Measurements from ENCODE around the gene MRC1.

Gene MRC1

DNA sequence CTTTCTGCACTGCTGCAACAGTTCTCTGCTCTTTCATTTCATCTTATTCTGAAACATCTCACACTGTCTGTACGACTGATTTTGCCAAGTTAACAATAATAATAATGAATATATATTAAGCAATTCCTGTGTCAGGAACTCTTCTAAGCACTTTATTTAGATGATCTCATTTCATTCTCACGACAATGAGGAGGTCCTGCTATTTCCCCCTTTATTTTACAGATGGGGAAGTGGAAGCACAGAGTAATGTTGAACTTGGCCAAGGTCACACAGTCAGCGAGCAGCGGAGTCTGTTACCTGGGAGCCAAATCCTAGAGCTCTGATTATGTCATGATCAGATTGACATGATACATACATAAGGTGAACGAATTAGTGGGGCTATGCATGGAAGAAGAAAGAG lies 5.8 kb downstream of the MRC1 start:
- H3K4me3 Mint-ChIP-seq: no peak overlapping the region
- H3K27me3 Mint-ChIP-seq: peaks cover 14% of the 10 kb centered on the region
- H3K27ac Mint-ChIP-seq: no peak overlapping the region

DNA sequence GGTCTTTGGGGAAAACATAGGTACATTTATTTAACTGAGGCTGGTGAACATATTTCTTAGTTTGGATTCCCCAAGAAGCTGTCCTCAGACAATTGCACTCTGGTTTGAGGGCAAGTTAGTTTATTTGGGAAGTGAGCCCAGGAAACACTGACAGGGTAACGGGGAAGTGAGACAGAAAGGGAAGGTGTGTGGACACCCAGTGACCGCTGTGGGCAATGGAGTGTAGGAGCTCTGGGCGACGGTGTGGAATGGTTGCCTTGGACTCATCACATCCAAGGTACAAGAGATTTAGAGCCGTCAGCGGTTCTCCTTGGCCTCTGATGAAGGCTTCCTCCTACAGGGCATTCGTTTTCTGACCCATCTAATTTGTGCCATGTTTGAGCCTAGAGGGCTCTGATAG lies 7.1 kb downstream of the MRC1 start:
- H3K4me1 Mint-ChIP-seq (ENCODE audit: low read depth): no peaks in the 10 kb centered on the region
- H3K27me3 Mint-ChIP-seq: peaks cover 5% of the 10 kb centered on the region
- H3K9me3 Mint-ChIP-seq: no peaks in the 10 kb centered on the region
- H3K27ac Mint-ChIP-seq: no peak overlapping the region
- H3K36me3 Mint-ChIP-seq (ENCODE audit: low read depth): no peaks in the 10 kb centered on the region
- H3K4me3 Mint-ChIP-seq: no peak overlapping the region

More for the DNA sequence above, 5.8 kb downstream of the MRC1 start:
- H3K4me1 Mint-ChIP-seq (ENCODE audit: low read depth): no peaks in the 10 kb centered on the region
- no peaks in the 10 kb centered on the region for H3K9me3 Mint-ChIP-seq
- H3K36me3 Mint-ChIP-seq (ENCODE audit: low read depth): no peaks in the 10 kb centered on the region

DNA sequence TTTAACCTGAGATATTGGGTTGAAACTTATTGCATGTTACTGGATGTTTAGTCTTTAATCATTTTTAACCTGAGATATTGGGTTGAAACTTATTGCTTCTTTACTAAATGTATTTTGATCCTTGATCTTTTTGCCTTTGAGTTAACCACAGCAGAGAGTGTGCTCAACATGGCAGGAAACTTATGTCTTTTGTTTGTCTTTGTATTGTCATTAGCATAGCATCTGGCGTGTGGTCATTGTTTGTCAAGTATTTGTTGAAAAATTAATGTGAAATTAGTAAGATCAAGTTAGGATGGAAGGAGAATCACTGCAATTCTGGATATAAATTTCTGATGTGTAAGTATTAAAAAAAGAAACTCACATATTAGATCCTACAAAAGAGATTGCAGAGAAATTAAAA lies 8.2 kb downstream of the MRC1 start:
- no peaks in the 10 kb centered on the region for H3K36me3 Mint-ChIP-seq (ENCODE audit: low read depth)
- no peaks in the 10 kb centered on the region for H3K9me3 Mint-ChIP-seq
- no peak overlapping the region for H3K27ac Mint-ChIP-seq
- peaks cover 4% of the 10 kb centered on the region for H3K27me3 Mint-ChIP-seq
- no peak overlapping the region for H3K4me3 Mint-ChIP-seq
- H3K4me1 Mint-ChIP-seq (ENCODE audit: low read depth): no peaks in the 10 kb centered on the region

DNA sequence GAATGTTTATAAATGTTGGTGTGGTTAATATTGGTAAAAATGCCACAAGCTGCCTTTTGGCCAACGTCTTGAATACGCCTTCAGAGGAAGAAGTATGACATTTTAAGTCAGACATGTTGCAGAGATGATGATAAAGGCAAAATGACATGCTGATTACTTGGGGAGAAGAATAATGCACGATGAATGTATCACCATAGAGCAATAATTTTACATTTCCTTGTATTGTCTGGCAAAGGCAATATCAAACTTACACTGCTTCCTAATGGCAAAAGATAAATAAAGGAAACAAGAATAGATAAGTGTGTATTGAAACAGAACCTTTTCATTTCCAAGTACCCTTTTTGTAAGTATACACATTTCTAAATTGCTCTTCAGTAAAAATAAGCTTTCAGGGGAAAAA lies 8.6 kb downstream of the MRC1 start:
- H3K36me3 Mint-ChIP-seq (ENCODE audit: low read depth): no peaks in the 10 kb centered on the region
- peaks cover 4% of the 10 kb centered on the region for H3K27me3 Mint-ChIP-seq
- no peak overlapping the region for H3K4me3 Mint-ChIP-seq
- no peak overlapping the region for H3K27ac Mint-ChIP-seq
- H3K9me3 Mint-ChIP-seq: no peaks in the 10 kb centered on the region
- no peaks in the 10 kb centered on the region for H3K4me1 Mint-ChIP-seq (ENCODE audit: low read depth)

DNA sequence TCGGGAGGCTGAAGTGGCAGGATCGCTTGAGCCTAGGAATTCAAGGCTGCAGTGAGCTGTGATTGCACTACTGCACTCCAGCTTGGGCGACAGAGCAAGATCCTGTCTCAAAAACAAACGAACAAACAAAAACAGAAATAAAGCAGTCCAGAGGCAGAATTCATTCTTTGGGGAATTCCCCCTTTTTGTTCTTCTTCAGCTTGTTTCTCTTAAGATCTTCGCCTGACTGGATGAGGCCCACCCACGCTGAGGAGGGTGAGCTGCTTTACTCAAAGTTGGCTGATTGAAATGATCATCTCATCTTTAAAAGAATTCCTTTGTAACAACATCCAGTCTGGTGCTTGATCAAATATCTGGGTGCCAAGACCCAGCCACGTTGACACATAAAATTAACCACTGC lies 10.7 kb downstream of the MRC1 start:
- Mint-ChIP-seq H3K9me3 (no peaks in the 10 kb centered on the region), H3K27me3 (peaks cover 4% of the 10 kb centered on the region), H3K27ac (no peak overlapping the region), H3K4me3 (no peak overlapping the region), H3K4me1 (ENCODE audit: low read depth) (no peaks in the 10 kb centered on the region), H3K36me3 (ENCODE audit: low read depth) (no peaks in the 10 kb centered on the region)

DNA sequence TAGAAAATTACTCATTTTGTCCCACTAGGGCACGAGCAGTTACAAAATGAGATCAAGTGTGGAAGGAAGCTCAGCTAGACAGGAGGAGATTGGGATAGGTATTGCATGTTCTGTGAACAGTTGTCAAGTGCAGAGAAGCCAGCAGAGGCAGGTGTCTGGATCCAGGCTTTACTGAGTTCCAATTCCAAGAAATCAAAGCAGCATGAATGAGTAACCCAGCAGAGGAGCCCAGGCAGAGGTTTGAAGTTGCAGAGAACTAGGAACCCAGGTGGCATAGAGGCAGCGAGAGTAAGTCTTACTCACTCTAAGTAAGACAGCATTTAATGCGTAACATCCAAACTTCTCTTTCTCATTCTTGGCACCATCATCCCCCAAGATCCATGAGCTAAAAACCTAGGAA lies 11.8 kb downstream of the MRC1 start:
- Mint-ChIP-seq H3K4me3 (no peak overlapping the region), H3K27ac (no peak overlapping the region), H3K4me1 (ENCODE audit: low read depth) (no peaks in the 10 kb centered on the region), H3K9me3 (no peaks in the 10 kb centered on the region), H3K36me3 (ENCODE audit: low read depth) (no peaks in the 10 kb centered on the region), H3K27me3 (peaks cover 4% of the 10 kb centered on the region)

DNA sequence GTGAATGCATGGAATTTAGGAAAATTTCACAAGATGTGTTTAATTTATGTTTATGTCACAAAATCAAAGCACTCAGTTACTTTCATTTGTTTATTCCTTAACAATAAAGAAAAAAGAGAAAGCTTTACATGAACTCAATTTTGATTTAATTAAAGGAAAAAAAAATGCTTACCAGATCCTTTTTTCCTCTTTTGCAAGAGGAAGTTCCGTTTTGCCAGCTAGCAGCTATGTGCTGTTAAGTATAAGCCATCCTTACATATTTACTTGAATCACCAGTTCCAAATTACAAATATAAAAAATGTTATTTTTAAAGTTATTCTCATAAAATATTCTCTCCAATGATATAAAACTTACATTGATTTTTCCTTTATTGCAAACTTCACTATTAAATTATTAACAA lies 12.7 kb downstream of the MRC1 start:
- H3K9me3 Mint-ChIP-seq: no peaks in the 10 kb centered on the region
- H3K4me1 Mint-ChIP-seq (ENCODE audit: low read depth): no peaks in the 10 kb centered on the region
- H3K27me3 Mint-ChIP-seq: peaks cover 4% of the 10 kb centered on the region
- no peaks in the 10 kb centered on the region for H3K36me3 Mint-ChIP-seq (ENCODE audit: low read depth)
- no peak overlapping the region for H3K4me3 Mint-ChIP-seq
- H3K27ac Mint-ChIP-seq: no peak overlapping the region

DNA sequence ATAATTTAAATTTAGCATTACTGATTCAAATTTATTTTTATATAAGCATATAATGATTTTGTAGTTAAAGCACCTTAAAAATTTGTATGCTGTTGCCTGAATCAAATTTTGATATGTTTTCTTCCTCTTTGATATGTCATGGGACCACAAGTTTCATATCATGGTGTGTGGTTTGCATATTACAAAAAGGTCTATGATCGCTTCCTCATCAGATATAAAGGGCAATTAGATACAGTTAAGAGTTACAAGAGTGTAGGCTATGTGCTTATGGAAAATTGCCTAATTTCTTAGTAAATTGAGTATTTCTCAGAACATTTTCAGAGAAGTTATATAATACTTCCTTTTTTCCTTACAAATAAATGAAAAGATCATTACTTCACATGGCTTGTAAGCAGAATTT lies 22.2 kb downstream of the MRC1 start:
- H3K27me3 Mint-ChIP-seq: peaks cover 3% of the 10 kb centered on the region
- no peak overlapping the region for H3K27ac Mint-ChIP-seq
- no peaks in the 10 kb centered on the region for H3K9me3 Mint-ChIP-seq
- no peak overlapping the region for H3K4me3 Mint-ChIP-seq
- H3K36me3 Mint-ChIP-seq (ENCODE audit: low read depth): no peaks in the 10 kb centered on the region
- no peaks in the 10 kb centered on the region for H3K4me1 Mint-ChIP-seq (ENCODE audit: low read depth)

DNA sequence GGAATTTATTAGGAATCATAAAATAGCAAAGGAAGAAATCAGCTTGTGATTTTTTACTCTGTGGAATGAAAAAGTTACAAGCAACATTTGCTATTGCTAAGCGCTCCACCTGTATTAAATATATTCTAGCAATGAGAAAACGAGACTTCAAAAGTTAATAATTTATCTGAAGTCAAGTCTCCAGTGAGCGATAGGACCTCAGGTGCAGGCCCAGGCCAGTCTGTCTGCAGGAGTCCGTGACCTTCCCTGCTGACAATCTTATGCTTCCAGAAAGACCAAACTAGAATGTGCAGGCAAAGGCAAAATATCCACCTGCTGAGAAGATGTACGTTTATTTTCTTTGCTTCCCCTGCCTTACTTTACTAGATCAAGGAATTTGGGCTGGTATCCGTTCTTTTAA lies 22.7 kb downstream of the MRC1 start:
- no peaks in the 10 kb centered on the region for H3K4me1 Mint-ChIP-seq (ENCODE audit: low read depth)
- H3K9me3 Mint-ChIP-seq: no peaks in the 10 kb centered on the region
- no peak overlapping the region for H3K27ac Mint-ChIP-seq

DNA sequence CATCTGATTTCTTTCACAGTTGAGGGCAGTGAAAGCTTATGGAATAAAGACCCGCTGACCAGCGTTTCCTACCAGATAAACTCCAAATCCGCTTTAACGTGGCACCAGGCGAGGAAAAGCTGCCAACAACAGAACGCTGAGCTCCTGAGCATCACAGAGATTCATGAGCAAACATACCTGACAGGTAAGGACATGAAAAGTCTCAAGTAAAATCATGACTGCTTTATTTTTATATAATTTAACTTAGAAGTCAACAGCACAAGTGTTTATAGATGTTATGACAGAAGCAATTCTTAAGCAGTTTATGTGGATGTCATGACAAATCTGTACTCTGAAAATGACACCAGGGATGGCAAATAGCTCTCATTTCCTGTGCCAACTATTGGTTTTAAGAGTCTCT lies 24.5 kb downstream of the MRC1 start:
- no peak overlapping the region for H3K27ac Mint-ChIP-seq
- no peak overlapping the region for H3K4me3 Mint-ChIP-seq
- peaks cover 13% of the 10 kb centered on the region for H3K27me3 Mint-ChIP-seq
- peaks cover 7% of the 10 kb centered on the region for H3K4me1 Mint-ChIP-seq (ENCODE audit: low read depth)
- no peaks in the 10 kb centered on the region for H3K9me3 Mint-ChIP-seq
- no peaks in the 10 kb centered on the region for H3K36me3 Mint-ChIP-seq (ENCODE audit: low read depth)

More for the DNA sequence above, 22.7 kb downstream of the MRC1 start:
- no peak overlapping the region for H3K4me3 Mint-ChIP-seq
- H3K27me3 Mint-ChIP-seq: peaks cover 4% of the 10 kb centered on the region
- no peaks in the 10 kb centered on the region for H3K36me3 Mint-ChIP-seq (ENCODE audit: low read depth)

DNA sequence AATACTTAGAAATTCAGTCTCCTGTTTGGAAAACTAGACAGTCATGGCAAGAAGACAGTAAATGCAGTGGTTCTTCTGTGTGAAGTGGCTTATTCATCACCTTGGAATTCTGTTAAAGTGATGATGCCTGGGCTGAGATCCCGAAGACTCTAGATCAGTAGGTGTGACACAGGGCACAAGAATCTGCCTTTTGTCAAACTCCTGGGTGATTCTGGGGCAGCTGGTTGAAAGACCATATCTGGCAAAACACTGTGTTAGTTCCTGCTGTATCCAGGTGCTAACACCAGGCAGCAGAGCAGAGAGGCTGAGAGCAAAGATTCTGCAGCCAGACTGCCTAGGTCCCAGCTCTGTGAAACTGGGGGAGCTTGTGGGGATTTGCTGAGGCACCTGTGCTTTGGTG lies 26.5 kb downstream of the MRC1 start:
- H3K36me3 Mint-ChIP-seq (ENCODE audit: low read depth): no peaks in the 10 kb centered on the region
- no peaks in the 10 kb centered on the region for H3K9me3 Mint-ChIP-seq

DNA sequence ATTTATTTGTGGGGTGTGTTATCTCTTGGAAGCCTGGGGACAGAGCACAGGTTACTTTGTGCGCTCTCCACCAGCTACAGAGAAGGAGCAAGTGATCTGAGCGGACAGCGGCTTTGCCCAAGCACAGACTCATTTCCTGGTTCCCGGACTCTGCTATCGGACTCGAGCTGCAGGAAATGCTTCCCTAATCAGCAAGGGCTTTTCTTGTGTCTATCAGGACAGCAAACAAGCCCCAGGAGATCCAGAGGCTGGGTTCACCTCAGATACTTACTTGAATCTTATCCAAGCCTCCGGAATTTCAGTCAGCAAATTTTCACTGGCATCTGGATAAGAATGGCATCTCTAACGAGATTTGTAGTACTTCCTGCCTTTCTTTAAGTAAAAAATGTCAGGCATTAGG lies 27.8 kb downstream of the MRC1 start:
- no peak overlapping the region for H3K27ac Mint-ChIP-seq
- H3K36me3 Mint-ChIP-seq (ENCODE audit: low read depth): no peaks in the 10 kb centered on the region
- no peak overlapping the region for H3K4me3 Mint-ChIP-seq
- H3K27me3 Mint-ChIP-seq: peaks cover 13% of the 10 kb centered on the region
- peaks cover 7% of the 10 kb centered on the region for H3K4me1 Mint-ChIP-seq (ENCODE audit: low read depth)
- no peaks in the 10 kb centered on the region for H3K9me3 Mint-ChIP-seq

More for the DNA sequence above, 26.5 kb downstream of the MRC1 start:
- Mint-ChIP-seq H3K4me3 (no peak overlapping the region), H3K27me3 (peaks cover 13% of the 10 kb centered on the region), H3K27ac (no peak overlapping the region), H3K4me1 (ENCODE audit: low read depth) (peaks cover 7% of the 10 kb centered on the region)

DNA sequence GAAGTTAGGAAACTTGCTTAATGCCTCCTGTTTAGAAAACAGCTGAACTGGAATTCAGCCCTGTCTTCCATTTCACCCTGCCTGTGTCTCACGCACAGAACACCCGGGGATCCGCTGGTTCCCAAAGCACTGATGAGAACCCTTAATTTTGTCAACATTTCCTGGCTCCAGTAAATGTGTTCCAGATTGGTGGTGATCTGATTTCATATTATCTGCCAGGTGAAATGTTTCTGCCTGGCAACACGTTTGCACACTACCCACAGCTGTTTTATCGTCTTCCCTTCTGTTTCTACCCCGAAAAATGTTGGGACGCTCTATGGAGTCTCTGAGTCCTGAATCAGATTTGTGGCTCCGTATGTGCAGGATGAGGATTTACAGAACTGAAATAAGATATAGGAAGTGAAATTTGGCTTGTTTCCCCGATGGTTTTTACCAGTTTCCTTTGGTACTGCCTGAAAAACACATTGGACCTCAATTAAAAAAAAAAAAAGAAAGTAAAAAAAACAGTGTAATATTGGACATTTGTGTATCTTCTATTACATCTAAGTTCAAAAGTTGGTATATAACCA lies 29.0 kb downstream of the MRC1 start:
- no peaks in the 10 kb centered on the region for H3K9me3 Mint-ChIP-seq
- H3K27ac Mint-ChIP-seq: no peak overlapping the region
- peaks cover 13% of the 10 kb centered on the region for H3K27me3 Mint-ChIP-seq

DNA sequence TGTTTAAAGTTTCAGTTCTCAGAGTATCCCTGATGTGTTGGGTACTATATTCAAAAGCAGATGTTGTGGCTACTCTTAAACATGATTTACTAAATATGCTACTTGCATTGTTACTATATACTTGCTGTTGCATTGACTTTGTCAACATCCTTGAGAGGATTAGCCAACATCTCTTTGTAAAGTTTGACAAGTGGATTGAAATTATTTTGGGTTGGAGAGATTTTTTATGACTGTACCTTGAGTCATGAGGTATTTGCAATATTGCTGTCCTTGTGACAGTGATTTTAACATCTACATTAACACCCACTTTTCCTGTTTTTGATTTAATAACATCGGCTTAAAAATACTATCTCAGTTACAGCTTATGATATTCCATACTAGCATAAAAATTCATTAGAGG lies 31.9 kb downstream of the MRC1 start:
- Mint-ChIP-seq H3K4me3 (no peak overlapping the region), H3K27ac (no peak overlapping the region), H3K27me3 (peaks cover 16% of the 10 kb centered on the region), H3K4me1 (ENCODE audit: low read depth) (peaks cover 7% of the 10 kb centered on the region), H3K36me3 (ENCODE audit: low read depth) (no peaks in the 10 kb centered on the region), H3K9me3 (no peaks in the 10 kb centered on the region)

More for the DNA sequence above, 29.0 kb downstream of the MRC1 start:
- H3K36me3 Mint-ChIP-seq (ENCODE audit: low read depth): no peaks in the 10 kb centered on the region
- peaks cover 7% of the 10 kb centered on the region for H3K4me1 Mint-ChIP-seq (ENCODE audit: low read depth)
- no peak overlapping the region for H3K4me3 Mint-ChIP-seq

DNA sequence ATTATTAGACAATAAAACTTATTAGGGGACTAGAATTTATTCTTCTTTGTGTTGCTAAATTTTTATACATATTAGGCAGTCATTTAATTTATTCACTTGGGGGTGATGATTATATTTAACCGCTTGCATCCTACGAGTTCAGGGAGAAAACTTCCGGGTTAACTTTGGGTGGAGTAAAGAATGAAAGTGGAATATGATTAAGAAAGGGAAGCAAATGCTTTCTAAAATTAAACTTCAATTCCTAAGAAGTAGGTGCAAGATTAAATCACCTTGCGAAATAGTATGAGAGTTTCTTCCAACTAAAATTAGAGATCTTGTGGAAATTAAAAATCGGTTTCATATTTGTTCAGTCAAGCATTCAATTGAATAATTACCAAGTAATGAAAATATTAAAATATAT lies 33.5 kb downstream of the MRC1 start:
- no peaks in the 10 kb centered on the region for H3K36me3 Mint-ChIP-seq (ENCODE audit: low read depth)
- H3K27ac Mint-ChIP-seq: no peak overlapping the region
- peaks cover 12% of the 10 kb centered on the region for H3K27me3 Mint-ChIP-seq
- H3K4me3 Mint-ChIP-seq: no peak overlapping the region
- H3K4me1 Mint-ChIP-seq (ENCODE audit: low read depth): peaks cover 7% of the 10 kb centered on the region
- H3K9me3 Mint-ChIP-seq: no peaks in the 10 kb centered on the region

DNA sequence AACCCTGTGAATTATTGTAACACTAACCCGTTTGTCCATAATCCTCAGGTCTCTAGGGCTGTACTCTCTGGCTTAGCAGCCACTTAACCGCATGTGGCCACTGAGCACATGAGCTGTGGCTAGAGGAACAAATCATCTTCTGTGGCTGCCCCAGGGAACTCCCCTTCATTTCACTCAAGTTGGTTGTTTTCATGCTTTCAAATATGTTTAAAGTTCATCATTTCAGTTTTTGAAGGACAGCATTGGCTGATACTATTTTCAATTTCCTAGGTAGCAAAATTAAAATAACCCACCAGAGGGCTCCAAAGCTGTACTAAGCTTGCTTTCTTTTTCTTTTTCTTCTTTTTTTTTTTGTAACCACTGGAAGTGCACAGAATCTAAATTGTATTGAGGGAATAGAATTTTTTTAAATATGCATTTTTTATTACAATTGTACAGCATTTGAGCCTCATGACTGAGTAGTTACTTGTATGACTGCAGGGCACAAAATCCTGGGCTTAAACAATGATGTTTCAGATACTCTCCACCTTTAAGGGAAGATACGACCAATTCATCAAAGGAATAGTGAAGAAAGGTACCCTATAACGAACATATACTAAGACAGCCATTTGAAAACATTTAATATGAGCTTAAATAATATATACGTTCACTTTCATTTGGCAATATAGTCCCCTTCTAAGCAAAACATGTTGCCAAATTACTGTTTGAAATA lies 38.6 kb downstream of the MRC1 start:
- no peaks in the 10 kb centered on the region for H3K36me3 Mint-ChIP-seq (ENCODE audit: low read depth)
- H3K27ac Mint-ChIP-seq: no peak overlapping the region
- H3K27me3 Mint-ChIP-seq: peaks cover 3% of the 10 kb centered on the region
- H3K4me1 Mint-ChIP-seq (ENCODE audit: low read depth): no peaks in the 10 kb centered on the region
- no peak overlapping the region for H3K4me3 Mint-ChIP-seq
- no peaks in the 10 kb centered on the region for H3K9me3 Mint-ChIP-seq

All from stimulated activated naive CD8-positive, alpha-beta T cell treated with anti-CD3 and anti-CD28 coated beads, Interleukin-15, Interleukin-2, amounts not matched to agents 100 ng/mL and 50 ng/mL, for 24 hours (primary cell).